Activated naive CD4-positive, alpha-beta T cell (primary cell): ENCODE results near the gene ABCG2.
"Not testable (repeated sequence)": the region's sequence is repeated elsewhere in the genome, so short reads cannot be mapped to it uniquely, and the experiment has no call there.

ENCODE experiments used
- DNase-seq, 4 experiments: peaks; one replicate each; lab custom pipeline; 2025; lab: John Stamatoyannopoulos, UW

The ABCG2 gene

DNA sequence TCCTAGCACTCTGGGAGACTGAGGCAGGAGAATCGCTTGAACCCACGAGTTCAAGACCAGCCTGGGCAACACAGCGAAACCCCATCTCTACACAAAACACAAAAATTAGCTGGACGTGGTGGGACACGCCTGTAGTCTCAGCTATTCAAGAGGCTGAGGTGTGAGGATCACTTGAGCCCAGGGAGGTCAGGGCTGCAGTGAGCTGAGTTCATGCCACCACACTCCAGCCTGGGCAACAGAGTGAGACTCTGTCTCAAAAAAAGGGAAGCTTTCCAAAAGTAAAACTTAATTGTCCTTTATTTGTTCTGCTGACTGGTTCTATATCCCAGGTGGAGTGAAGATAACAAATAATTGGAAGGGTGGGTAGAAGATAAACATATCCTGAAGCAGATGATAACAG is 45.6 kb downstream of the ABCG2 start:
- DNase-seq: no peak

DNA sequence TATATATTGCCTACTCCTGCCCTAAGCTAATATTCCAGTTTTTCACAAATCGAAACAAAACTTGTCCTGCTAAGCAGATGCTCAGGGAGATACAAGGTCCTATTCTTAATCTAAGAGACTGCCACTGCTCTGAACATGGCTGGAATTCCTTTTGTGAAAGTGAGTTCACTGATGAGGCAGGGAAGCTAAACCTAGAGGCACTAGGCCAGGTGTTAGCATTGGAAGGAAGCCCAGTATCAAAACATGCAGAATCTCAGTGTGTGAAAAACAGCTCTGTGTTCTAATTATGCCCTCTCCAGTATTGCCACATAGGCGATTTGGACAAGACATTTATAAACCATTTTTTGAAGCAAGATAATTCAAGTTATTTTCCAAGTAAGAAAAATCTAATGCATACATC is 47.6 kb downstream of the ABCG2 start:
- DNase-seq: no peak

- no peak for DNase-seq
Observed at GRCh38 chr4:88109123-88109881, 49.1 kb downstream of the ABCG2 start.

DNA sequence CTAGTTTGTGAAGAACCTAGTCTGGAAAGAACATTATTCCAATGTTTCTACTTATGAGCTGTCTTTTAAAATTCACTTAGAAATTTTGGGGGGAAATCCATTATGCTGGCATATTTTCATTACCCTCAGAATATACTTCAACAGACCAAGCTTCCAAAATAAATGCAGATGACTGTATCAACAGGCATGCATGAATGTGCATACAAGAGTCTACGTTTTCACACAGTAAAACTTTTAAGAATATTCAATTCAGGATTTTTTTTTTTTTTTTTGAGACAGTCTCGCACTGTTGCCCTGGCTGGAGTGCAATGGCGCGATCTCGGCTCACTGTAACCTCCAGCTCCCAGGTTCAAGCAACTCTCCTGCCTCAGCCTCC is 49.7 kb downstream of the ABCG2 start:
- no peak for DNase-seq

- not testable (repeated sequence) for DNase-seq
Observed at GRCh38 chr4:88108108-88108465, 50.4 kb downstream of the ABCG2 start.

GRCh38 chr4:88107406-88108107 is 50.9 kb downstream of the ABCG2 start:
- no peak for DNase-seq

DNA sequence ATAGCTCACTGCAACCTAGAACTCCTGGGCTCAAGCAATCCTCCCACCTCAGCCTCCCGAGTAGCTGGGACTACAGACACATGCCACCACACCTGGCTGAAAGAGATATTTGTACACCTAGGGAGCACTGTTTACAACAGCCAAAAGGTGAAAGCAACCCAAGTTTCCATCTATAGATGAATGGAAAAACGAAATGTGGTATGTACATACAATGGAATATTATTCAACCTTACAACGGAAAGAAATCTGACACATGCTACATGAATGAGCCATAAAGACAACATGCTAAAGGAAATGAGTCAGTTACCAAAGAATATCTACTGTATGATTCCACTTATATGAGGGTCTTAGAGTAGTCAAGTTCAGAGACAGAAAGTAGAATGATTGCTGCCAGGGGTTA is 52.2 kb downstream of the ABCG2 start:
- no peak for DNase-seq

DNA sequence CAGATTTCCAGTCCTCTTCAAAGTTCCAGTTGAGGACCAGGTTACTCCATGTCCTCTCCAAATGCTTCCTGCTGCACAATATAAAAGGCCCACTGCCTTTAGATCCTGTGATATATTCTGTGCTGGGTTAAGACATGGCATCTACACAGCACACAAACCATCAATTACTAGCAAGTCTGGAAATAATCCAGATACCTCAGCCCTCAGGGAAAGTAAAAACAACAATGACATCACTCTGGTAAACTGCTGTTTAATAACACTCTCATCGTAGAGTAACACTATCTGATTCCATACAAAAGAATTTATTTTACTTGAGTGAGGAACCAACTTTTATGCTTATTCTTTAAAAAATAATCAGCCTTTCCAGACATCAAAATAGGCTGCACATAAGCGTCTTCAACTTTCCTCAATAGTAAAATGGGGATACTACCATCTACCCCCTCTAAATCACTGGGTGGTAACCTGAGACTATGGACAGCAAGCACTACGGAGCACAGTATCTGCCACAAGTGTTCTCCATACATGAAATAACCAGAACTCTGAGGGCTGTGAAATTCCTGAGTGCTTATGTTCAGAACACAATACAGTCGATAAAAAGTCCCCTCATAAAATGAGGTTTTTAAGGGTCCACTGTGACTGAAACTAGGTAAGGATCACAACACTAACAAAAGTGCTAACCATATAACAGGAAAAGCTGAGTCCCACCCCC is 53.4 kb downstream of the ABCG2 start:
- DNase-seq: no peak

DNA sequence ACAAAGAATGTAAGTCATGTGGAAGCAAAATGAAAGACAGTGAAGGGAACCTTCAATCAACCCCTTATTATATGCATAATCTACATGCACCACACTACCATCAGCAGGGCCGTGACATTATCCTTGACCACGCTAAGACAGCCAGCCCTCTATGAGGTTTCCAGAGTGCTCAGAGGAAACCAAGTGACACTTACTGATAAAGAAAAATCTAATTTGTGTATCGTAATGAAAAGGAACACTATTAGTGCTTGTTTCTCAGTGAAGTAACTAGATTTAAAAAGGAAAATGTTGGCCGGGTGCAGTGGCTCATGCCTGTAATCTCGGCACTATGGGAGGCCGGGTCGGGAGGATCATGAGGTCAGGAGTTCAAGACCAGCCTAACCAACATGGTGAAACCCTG is 56.4 kb downstream of the ABCG2 start:
- DNase-seq: no peak

DNA sequence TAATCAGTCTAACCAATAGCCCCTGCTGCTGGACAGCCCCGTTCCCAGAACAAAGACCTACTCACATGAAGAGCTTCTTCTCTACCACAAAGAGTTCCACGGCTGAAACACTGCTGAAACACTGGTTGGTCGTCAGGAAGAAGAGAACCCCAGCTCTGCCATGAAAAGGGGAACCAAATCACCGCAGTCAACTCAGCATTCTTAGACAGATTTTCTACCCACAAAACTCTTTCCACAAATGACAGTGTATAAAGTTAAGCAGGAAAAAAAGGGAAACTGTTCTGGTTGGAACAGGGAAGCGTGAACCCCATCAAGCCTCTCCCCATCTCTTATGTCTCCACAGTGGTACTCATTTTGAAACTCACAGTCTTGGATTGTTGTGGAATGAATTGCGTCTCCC is 57.3 kb downstream of the ABCG2 start:
- DNase-seq: no peak

DNA sequence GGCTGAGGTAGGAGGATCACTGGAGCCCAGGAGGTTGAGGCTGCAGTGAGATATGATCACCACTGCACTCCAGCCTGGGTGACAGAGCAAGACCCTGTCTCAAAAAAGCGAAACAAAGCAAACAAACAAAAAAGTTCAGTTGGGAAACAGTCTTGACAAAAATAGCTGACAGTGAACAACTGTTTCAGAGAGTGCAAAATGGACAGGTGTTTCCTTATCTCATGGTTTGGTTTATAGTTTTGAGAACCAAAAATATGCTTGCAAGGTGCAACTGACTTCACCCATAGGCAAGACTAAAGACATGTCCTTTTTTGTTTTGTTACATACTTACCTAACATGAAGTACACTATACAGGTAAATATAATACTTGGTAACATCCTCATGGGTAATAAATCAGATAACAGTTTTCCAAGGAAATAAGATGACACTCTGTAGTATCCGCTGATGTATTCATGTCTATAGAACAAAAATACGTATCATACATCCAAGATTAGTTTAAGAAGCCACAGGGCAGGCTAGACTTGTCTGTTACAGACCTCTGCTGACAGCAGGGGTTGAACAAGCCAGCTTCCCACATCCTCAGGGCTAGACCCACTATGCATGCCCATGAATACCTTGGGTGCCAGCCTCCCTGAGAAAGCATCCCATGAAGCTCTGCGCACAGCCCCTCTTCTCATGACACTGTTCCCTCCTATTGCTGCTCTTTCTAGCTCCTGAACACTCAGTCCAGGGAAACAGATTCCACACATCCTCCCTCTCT is 59.3 kb downstream of the ABCG2 start:
- no peak for DNase-seq

DNA sequence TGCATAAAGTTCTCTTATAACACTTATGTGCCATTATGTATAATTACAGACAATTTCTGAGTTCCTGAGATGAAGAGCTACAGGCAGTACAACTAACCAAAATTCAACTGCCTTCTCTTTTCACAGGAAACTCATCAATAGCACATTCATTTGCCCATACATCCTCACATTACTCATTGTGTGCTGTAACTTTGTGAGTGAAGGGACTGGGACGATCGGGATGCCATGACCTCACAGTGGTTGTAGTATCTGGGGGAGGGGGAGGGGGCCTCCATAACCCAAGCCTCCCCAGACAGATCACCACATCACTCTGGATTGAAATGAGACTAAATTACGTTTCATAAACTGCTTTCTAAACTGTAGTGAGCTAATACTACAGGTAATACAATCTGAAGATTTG is 60.7 kb downstream of the ABCG2 start:
- DNase-seq: no peak

DNA sequence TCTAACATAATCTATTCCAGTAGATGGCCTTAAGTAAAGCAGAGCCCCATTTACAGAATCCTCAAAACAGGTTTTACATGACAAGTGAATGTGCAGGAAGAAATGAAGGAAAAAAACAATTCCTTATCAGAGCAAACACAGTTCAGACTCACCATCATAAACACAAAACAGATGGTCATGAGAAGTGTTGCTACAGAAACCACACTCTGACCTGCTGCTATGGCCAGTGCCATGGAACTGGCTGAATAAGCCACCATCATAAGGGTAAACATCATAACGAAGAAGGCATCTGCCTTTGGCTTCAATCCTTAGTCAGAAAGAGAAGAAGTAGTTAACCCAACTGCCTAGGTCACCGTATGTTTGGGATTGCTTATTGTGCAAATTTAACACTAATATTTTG is 61.1 kb downstream of the ABCG2 start:
- no peak for DNase-seq

DNA sequence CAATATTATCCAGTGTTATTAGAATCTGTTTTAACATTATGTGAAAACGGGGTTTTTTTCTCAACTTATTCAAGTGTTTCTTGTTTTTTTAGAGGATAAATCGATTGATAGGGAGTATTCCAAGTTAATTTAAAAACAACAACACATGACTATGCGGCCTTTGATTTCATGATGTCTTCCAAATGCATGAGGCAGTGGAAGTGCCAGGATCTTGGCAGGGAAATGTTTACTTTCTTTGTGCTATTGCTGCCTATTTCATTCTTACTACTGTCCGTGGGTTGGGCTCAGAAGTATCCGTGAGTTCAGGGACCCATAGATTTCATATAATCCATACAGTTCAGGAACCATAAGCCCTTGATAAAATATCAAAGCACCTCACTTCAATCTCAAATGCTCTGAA is 64.6 kb downstream of the ABCG2 start:
- no peak for DNase-seq

DNA sequence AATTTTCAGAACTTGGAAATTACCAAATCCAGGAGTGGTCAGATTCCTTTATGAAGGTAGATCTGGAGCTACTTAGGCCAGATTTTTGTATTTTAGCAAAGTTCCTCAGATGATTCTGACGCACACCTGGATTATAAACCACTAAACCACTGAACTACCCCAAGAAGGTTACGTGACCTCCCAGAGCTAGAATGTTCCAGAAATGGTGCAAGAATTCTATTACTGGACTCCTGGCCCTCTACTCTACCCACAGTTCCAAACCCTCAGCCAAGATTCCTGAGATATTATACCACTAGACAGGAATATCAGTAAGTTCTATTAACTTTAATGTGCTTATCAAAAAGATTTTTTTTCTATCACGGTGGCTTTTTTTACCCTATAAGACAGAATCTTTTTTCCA is 67.1 kb downstream of the ABCG2 start:
- no peak for DNase-seq

GRCh38 chr4:88090898-88091297 is 67.5 kb downstream of the ABCG2 start:
- no peak for DNase-seq

DNA sequence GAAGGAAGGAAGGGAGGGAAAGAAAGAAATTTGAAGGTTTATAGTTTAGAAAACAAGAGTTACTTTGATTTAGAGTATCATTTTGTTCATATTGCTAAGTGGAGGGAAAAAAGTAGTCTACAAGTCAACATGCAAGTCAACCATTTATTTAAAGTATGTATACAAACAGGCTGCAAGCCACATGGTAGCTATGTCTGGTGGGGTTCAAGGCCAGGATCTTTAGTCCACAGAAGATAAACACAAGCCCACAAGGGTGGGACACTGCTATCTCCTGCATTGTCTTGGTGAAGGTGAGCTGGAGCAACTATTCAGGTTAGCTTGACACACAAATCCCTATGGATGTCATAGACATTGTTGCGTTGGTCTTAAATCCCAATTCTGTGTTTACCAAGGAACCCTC is 71.4 kb downstream of the ABCG2 start:
- no peak for DNase-seq

DNA sequence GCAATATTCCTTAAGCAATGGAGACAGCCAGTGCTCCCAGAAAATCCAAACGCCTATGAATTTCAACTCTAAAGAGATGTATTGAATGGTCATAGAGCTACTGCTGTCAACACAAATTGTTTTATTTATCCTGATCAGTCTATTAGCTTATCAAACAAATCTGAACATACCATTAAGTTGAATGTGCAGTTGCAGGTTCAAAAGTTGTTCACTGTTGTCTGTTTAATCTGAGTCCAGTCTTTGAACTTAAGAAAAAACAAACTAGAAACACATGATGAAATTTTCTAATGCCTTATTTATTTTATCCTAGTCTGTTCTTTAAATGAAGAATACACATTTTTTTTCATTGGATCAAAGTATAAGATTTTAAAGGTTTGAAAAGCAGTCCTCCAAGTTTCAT is 77.8 kb downstream of the ABCG2 start:
- no peak for DNase-seq

GRCh38 chr4:88078579-88078978 is 79.9 kb downstream of the ABCG2 start:
- DNase-seq: no peak

DNA sequence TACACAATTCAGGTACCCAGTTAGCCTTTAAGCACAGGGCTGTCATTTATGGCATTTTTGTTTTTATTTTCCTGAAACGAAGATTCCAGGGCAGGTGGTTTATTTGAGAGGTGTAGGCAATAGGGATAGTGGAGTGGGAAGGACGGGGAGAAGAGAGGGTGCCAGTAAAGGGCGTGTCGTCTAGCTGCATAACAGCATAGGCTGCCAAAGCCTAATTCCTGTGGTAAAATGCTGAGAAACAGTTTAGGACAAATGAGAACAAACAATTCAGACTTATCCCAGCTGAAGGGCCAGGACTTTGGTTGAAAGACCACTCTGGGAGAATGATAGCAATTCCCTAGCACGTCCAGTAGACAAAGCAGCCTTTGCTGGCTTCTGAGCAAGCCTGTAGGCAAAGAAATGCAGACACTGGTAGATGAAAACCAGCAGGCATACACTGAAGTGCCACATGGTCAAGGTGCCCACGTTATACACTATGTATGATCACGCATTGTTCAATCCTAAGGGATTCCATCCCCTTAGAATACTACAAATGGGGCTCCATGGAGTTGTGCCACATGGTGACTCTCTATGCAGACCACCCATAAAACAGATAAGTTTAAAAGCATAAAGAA is 80.4 kb downstream of the ABCG2 start:
- DNase-seq: no peak

DNA sequence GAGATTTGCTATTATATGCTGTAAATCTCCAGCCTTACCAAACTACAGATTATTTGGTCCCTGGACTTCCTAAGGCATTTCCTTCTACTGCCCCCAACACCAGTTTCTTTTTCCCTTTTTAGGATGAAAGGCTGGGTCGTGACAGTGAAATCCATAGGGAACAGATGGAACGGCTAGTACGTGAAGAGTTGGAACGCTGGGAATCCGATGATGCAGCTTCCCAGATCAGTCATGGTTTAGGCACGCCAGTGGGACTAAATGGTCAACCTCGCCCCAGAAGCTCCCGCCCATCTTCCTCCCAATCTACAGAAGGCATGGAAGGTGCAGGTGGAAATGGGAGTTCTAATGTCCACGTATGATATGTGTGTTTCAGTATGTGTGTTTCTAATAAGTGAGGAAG is 83.1 kb downstream of the ABCG2 start:
- DNase-seq: no peak

GRCh38 chr4:88070031-88070430 is 88.4 kb downstream of the ABCG2 start:
- no peak for DNase-seq
